Body of pancreas (tissue), 4 donors: ENCODE results near the gene AHCYL2. TPM values are rescaled to one million over a fixed set of nuclear protein-coding genes. Genes with fewer than 3 reads are reported as not detected.

Source experiments
- ATAC-seq: fragments of 150-250 bp; one replicate; pipeline ENCODE4 v1.9.1; 2016
- DNase-seq, 4 donors: peaks; one replicate each; pipeline ENCODE4 v3.0.0-alpha.2; 2019
- H3K27ac ChIP-seq, 4 donors: fragments of 200-600 bp; sonication (generic); 1 replicate in 3 of 4; 2 replicates in 1 of 4; pipeline versions ENCODE4 v1.5.1 to v1.6.1; 2016 to 2019; ENCODE audit warnings: mild to moderate bottlenecking in 1 of 4, mixed read lengths in 1 of 4, moderate library complexity in 1 of 4
- H3K27me3 ChIP-seq, 2 donors: fragments of 200-600 bp; sonication (generic); one replicate each; pipeline ENCODE4 v1.6.0; 2016; ENCODE audit warnings: mild to moderate bottlenecking in 1 of 2
- H3K36me3 ChIP-seq, 2 donors: fragments of 200-600 bp; sonication (generic); replicated peaks in 1 of 2; 2 replicates each; pipeline ENCODE4 v1.5.1; 2016; ENCODE audit warnings: low read depth in 2 of 2; ENCODE audit not compliant: insufficient read depth in 1 of 2
- H3K4me1 ChIP-seq: fragments of 200-600 bp; sonication (generic); one replicate; pipeline ENCODE4 v1.6.0; 2016
- H3K4me3 ChIP-seq, 2 donors: fragments of 200-600 bp; sonication (generic); 1 replicate in 1 of 2; 2 replicates in 1 of 2; pipeline ENCODE4 v1.5.1; 2016 to 2019
- H3K9me3 ChIP-seq, 3 donors: fragments of 200-600 bp; sonication (generic); 1 replicate in 2 of 3; 2 replicates in 1 of 3; pipeline ENCODE4 v1.5.1; 2016
- CTCF ChIP-seq, 7 experiments: fragments of 450-650 bp in 4 of 7; fragments of 200-600 bp in 3 of 7; sonication (generic) in 3 of 7; IDR thresholded peaks; one replicate each; pipeline ENCODE4 v1.5.1; 2016 to 2019; ENCODE audit warnings: antibody characterized with exemption in 7 of 7
- POLR2A ChIP-seq, 3 donors: fragments of 450-650 bp; IDR thresholded peaks; one replicate each; pipeline ENCODE4 v1.6.1; 2016; ENCODE audit warnings: antibody characterized with exemption in 3 of 3, mild to moderate bottlenecking in 2 of 3
- WGBS, 2 donors: methylation state at CpG; one replicate each; pipeline ENCODE4 v1.1.5; 2017; 5-methylcytosine and 5-hydroxymethylcytosine counted together
- intact Hi-C: fragments of 100-400 bp; cut with DNase I; formaldehyde crosslinking; loops from one replicate; pipeline ENCODE4 v1.15.1; 2023
- total RNA-seq, 2 donors: library from RNA; depleted of rRNA; stranded (reverse); fragments of >200 nt; gene quantifications; one replicate each; pipeline ENCODE4 v1.1.0, GENCODE V29; 2016

Gene AHCYL2
- total RNA-seq, 2 donors from 2014 or later: 9.3 to 51.4 TPM

GRCh38 chr7:129332254-129333035 is 107.6 kb downstream of the AHCYL2 start:
- Histone ChIP-seq H3K4me1 (peaks cover 6% of the 10 kb centered on the region), H3K9me3 (no peaks in the 10 kb centered on the region), H3K4me3 (no peak overlapping the region), H3K27ac (no peak overlapping the region), H3K36me3 (no peaks in the 10 kb centered on the region), H3K27me3 (no peaks in the 10 kb centered on the region)
- intact Hi-C loops: no loop called here
- TF ChIP-seq CTCF (IDR thresholded peaks at IDR 0.05) (no peak), POLR2A (IDR thresholded peaks at IDR 0.05) (no peak)
- ATAC-seq: peak; percentile 42
- no peak for DNase-seq
- 65 to 72% methylated on average over 3 of the region's 3 CpGs for WGBS, 2 donors

GRCh38 chr7:129334473-129334872 is 109.6 kb downstream of the AHCYL2 start:
- no peak overlapping the region for H3K4me3 ChIP-seq
- 98 to 99% methylated on average over 3 of the region's 3 CpGs for WGBS, 2 donors
- H3K27ac ChIP-seq: no peak overlapping the region
- H3K27me3 ChIP-seq: no peaks in the 10 kb centered on the region
- no peaks in the 10 kb centered on the region for H3K9me3 ChIP-seq
- TF ChIP-seq CTCF (IDR thresholded peaks at IDR 0.05) (no peak), POLR2A (IDR thresholded peaks at IDR 0.05) (no peak)
- DNase-seq: no peak
- ATAC-seq: no peak
- peaks cover 6% of the 10 kb centered on the region for H3K4me1 ChIP-seq
- H3K36me3 ChIP-seq: no peaks in the 10 kb centered on the region
- intact Hi-C loops: no loop called here

GRCh38 chr7:129338450-129338849 is 113.6 kb downstream of the AHCYL2 start:
- no peak for TF ChIP-seq POLR2A (IDR thresholded peaks at IDR 0.05)
- TF ChIP-seq CTCF (IDR thresholded peaks at IDR 0.05): no peak
- Histone ChIP-seq H3K4me1 (no peaks in the 10 kb centered on the region), H3K27ac (no peak overlapping the region), H3K4me3 (no peak overlapping the region), H3K9me3 (no peaks in the 10 kb centered on the region), H3K36me3 (no peaks in the 10 kb centered on the region), H3K27me3 (no peaks in the 10 kb centered on the region)
- whole genome bisulfite sequencing, 2 donors: 88 to 93% methylated on average over 2 of the region's 2 CpGs
- intact Hi-C loops: no loop called here
- DNase-seq (no peak), ATAC-seq (no peak)

GRCh38 chr7:129341212-129341611 is 116.4 kb downstream of the AHCYL2 start:
- no peaks in the 10 kb centered on the region for H3K27me3 ChIP-seq
- H3K36me3 ChIP-seq: no peaks in the 10 kb centered on the region
- no peak overlapping the region for H3K4me3 ChIP-seq
- no peak for DNase-seq
- ATAC-seq: no peak
- H3K4me1 ChIP-seq: no peaks in the 10 kb centered on the region
- no peaks in the 10 kb centered on the region for H3K9me3 ChIP-seq
- intact Hi-C loops: no loop called here
- 65 to 74% methylated on average over 1 of the region's 1 CpG for WGBS, 2 donors
- TF ChIP-seq POLR2A (IDR thresholded peaks at IDR 0.05) (no peak), CTCF (IDR thresholded peaks at IDR 0.05) (no peak)
- H3K27ac ChIP-seq: no peak overlapping the region
